Measurements from ENCODE around the gene TIGAR. TPM values are rescaled to one million over a fixed set of nuclear protein-coding genes. Genes with fewer than 3 reads are reported as not detected.
A peak's percentile ranks its signal among the peaks of the same experiment; 100 is the strongest.

Gene TIGAR, protein sequence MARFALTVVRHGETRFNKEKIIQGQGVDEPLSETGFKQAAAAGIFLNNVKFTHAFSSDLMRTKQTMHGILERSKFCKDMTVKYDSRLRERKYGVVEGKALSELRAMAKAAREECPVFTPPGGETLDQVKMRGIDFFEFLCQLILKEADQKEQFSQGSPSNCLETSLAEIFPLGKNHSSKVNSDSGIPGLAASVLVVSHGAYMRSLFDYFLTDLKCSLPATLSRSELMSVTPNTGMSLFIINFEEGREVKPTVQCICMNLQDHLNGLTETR
- total RNA-seq: 8.3 and 14.8 TPM in 2 replicates

DNA sequence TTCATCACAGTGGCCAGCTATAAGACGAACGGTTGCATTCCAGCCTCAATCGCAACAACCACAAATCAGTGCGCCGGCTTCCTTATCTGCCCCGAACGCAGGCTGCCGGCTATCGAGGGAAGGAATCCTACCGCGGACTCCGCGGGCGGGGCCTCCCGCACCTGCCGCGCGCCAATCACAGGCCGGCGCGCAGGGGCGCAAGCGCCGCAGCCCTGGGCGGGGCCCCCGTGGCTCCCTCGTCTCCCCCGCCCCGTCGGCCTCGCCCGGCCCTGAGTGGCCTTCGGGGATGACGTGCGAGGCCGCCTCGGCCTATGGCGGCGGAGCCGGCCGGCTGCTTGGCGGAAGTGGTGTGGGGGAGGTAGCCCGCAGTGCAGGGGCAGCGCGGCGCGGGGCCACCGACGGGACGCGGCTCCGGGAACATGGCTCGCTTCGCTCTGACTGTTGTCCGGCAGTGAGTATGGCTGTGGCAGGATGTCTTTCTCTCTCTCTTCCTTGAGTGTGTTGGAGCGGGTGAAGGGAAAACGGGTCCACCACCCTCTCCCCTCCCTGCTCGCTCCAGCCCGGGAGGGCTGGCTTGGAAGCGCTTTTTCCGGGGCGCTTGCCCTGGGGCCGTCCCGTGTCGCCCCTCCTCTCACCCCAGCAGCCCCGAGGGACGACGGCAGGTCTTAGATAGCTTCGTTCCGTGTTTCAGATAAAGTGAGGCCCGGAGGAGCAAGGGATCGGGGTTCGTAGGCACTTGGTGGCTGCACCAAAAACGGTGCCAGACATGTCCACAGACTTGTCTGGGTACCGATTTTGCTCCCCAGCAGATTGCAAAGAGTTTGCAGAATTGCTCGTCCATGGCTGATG is at the start of gene TIGAR:
TSS of gene TIGAR (plus strand) at position 361 of the 849 bp plus-strand sequence. CDS start at position 420, 59 bp downstream.
- DNase-seq (ENCODE audit: low read depth in 2 of 2): peak; percentile 96 to 98

DNA sequence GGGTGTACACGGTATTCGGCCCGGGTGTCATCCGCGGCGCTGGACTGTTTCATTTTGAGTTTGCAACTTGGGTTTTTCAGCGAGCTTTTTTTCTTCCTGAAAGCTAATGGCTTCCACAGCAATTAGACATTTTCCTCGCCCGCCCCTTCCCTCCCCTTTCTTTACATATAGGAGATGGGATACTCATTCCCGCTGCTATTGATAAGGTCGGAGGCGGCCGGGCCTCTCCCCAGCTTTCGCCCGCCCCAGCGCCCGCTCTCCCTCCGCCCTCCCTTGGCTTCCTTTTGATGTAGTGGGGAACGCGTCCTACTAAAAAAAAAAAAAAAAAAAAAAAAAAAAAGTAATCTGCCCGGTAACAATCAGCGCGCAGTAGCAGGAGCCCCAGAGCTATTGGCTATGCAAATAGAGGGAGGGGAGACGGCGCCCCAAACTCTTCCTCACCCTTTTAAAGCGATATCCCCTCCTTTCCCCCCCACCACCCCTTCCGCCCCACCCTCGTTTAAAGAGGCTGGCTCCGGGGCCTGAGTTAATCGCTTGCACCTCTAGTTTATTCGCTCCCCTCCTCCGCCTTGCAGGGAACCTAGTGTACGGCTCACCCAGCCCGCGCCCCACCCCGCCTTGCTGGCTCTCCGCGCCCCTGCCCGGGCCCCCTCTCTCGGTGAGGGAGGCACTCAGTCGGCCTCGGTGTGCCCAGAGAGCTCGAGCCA is 49.1 kb upstream of the TIGAR start:
- peak; percentile 75 to 78 for DNase-seq (ENCODE audit: low read depth in 2 of 2)

DNA sequence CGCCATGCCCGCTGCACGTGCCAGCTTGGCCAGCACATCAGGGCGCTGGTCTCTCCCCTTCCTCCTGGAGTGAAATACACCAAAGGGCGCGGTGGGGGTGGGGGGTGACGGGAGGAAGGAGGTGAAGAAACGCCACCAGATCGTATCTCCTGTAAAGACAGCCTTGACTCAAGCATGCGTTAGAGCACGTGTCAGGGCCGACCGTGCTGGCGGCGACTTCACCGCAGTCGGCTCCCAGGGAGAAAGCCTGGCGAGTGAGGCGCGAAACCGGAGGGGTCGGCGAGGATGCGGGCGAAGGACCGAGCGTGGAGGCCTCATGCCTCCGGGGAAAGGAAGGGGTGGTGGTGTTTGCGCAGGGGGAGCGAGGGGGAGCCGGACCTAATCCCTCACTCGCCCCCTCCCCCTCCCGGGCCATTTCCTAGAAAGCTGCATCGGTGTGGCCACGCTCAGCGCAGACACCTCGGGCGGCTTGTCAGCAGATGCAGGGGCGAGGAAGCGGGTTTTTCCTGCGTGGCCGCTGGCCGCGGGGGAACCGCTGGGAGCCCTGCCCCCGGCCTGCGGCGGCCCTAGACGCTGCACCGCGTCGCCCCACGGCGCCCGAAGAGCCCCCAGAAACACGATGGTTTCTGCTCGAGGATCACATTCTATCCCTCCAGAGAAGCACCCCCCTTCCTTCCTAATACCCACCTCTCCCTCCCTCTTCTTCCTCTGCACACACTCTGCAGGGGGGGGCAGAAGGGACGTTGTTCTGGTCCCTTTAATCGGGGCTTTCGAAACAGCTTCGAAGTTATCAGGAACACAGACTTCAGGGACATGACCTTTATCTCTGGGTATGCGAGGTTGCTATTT is 48.4 kb upstream of the TIGAR start:
- DNase-seq (ENCODE audit: low read depth in 2 of 2): peak; percentile 47 to 48

DNA sequence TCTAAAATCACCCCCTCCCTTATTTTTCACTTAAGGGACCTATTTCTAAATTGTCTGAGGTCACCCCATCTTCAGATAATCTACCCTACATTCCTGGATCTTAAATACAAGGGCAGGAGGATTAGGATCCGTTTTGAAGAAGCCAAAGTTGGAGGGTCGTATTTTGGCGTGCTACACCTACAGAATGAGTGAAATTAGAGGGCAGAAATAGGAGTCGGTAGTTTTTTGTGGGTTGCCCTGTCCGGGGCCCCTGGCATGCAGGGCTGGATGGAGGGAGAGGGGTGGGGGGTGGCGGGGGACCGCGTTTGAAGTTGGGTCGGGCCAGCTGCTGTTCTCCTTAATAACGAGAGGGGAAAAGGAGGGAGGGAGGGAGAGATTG is 47.8 kb upstream of the TIGAR start:
- no peak for DNase-seq (ENCODE audit: low read depth in 2 of 2)

DNA sequence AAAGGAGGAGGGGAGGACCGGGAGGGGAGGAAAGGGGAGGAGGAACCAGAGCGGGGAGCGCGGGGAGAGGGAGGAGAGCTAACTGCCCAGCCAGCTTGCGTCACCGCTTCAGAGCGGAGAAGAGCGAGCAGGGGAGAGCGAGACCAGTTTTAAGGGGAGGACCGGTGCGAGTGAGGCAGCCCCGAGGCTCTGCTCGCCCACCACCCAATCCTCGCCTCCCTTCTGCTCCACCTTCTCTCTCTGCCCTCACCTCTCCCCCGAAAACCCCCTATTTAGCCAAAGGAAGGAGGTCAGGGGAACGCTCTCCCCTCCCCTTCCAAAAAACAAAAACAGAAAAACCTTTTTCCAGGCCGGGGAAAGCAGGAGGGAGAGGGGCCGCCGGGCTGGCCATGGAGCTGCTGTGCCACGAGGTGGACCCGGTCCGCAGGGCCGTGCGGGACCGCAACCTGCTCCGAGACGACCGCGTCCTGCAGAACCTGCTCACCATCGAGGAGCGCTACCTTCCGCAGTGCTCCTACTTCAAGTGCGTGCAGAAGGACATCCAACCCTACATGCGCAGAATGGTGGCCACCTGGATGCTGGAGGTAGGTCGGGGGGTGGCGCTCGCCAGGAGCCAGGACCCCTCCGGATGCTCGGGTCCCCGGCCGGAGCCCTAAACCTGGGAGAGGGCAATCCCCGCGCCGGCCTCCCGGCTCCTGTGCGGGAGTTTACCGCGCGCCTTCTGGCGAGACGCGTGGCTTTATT is 47.2 kb upstream of the TIGAR start, which contains the start of gene CCND2:
TSS of gene CCND2 (plus strand) at position 111 of the 744 bp plus-strand sequence. CDS start at position 390, 279 bp downstream.
- peak; percentile 80 to 87 for DNase-seq (ENCODE audit: low read depth in 2 of 2)

DNA sequence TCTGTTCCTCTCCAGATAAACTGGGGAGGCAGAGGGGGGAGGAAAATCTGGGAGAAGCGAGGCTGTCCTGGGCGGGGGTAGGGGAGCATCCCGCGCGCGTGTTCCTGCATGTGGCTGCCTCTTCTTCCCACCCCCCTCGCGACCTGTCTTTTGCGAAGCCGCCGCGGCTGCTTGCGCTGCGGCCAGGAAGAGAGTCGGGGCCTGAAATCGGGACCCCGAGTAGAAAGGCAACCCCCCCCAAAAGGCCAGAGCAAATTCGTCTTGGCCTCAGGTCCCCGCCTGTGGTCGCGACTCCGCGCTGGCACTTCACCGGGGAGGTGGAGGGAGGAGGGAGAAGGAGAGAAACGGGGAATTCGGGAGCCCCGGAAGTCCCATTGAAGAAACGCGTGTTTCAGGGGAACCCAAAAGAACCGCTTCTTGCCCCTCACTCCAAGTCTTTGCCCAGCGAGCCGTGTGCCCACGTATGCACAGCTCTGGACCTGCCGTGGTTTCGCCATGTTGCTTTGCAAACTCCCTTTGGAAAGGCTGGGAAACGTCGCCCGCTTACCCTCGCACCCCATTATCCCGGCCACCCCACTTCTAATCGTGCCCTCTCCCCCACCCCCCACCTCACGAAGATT is 46.5 kb upstream of the TIGAR start:
- DNase-seq (ENCODE audit: low read depth in 2 of 2): peak; percentile 20 to 42

DNA sequence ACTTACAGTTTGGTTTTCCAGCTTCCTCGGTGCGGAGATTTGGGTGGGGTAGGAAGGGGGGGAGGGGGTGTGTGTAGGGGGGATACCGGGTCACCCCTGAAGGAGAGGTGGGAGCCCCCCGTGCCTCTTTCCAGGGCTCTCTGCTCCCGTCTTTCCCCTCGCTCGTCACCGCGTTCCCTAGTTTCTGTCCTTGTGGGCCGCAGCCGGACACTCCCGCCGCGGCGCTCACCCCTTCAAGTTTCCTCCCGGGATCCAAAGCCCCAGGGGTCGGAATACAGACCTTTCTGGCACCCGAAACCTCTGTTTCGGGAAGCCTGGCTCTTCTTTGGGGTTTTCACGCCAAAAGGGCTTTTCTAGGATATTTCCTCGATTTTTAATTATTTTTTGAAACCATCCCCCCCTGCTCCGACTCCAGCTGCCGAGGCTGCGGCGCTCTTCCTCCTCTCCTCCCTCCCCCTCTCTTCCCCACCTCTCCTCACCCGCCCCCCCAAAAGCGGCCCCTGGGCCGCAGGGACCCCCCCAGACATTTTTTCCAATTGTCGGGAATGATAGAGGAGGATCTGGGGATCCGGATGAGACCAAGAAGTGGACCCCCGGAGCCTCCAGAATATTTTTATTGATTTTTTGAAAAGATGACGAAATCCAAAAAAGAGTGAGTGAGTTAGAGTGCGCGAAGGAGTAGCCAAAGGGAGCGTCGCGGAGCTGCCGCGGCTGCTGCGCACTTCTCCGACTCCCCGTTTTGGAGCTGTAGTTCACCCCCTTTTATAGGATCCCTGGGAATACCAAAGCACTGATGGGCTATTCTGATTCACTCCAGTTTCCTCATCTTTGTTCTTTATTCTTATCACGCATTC is 45.8 kb upstream of the TIGAR start:
- DNase-seq (ENCODE audit: low read depth in 2 of 2): peak; percentile 18 to 20

DNA sequence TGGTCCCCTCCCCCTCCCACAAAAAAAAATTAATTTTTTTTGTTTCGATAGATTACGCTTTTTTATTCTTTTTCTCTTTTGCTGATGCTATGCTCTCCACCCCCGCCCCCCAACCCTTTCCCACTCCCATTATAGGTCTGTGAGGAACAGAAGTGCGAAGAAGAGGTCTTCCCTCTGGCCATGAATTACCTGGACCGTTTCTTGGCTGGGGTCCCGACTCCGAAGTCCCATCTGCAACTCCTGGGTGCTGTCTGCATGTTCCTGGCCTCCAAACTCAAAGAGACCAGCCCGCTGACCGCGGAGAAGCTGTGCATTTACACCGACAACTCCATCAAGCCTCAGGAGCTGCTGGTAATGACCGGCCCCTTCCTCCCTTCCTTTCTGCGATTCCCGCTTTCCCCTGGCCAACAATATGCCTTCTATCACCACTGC is 45.1 kb upstream of the TIGAR start:
- DNase-seq (ENCODE audit: low read depth in 2 of 2): peak in 1 of 2 donors; percentile 16

DNA sequence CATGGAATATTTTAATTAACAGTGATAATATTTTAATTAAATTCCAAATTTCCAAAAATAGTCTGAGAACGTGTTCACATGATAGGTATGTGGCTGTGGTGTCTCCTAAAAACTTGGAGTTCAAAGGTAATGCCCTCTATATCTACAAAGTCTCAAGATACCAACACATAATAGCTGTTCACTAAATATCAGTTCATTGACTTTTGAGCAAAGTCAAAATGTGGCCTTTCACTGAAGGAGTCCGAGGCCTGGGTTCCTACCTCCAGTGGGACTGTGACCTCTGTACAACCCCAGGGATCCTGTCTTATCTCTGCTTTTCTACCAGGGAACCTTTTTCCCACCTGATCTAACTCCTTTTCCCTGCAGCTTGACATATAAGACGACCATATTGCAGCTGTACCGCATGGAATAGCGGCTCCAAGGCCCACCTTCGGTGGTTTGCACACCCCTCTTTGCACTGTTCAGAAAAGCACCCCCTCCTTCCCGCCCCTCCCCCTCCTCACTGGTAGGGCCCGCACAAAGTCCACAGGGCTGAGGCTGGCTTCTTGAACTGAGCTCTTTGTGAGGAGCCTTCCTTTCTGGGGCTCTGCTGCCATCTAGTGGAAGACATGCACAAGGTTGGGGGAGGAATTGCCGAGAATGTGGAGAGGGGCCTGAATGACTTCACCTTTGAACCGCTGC is 44.3 kb upstream of the TIGAR start:
- DNase-seq (ENCODE audit: low read depth in 2 of 2): peak; percentile 90 to 92

DNA sequence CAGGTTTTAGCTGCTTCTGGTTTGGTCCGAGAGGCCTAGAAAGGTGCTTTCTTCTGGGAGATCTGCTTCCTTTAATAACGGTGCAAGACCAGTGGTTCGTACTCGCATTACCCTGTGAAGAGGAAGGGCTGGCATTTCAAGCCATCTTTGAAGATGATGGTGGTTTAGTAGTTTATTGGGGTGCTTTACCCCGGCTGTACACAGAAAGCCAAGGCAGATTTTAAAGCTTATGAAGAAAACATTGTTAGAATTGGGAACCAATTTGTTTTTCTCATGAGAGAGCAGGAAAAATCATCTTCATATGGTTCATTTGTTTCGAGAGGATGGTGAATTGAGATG is 43.8 kb upstream of the TIGAR start:
- no peak for DNase-seq (ENCODE audit: low read depth in 2 of 2)

DNA sequence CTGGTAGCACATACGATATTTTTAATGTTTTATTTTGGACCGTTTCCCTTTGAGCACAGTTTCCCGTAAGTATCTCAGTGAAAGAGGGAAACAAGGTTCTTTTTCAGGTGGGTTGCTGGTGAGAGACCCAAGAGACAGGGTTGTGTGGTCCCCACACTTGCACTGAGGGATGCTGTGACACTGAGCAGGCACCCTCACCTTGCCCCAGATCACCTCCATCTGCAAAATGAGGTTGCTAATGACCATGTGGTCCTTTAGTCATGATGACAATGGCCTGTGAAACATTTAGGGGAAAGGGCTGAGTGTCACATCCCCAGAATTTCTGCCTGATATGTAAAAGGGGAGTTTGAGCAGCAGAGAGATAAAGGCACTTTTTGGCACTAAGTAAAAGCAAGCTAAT is 43.2 kb upstream of the TIGAR start:
- DNase-seq (ENCODE audit: low read depth in 2 of 2): no peak

DNA sequence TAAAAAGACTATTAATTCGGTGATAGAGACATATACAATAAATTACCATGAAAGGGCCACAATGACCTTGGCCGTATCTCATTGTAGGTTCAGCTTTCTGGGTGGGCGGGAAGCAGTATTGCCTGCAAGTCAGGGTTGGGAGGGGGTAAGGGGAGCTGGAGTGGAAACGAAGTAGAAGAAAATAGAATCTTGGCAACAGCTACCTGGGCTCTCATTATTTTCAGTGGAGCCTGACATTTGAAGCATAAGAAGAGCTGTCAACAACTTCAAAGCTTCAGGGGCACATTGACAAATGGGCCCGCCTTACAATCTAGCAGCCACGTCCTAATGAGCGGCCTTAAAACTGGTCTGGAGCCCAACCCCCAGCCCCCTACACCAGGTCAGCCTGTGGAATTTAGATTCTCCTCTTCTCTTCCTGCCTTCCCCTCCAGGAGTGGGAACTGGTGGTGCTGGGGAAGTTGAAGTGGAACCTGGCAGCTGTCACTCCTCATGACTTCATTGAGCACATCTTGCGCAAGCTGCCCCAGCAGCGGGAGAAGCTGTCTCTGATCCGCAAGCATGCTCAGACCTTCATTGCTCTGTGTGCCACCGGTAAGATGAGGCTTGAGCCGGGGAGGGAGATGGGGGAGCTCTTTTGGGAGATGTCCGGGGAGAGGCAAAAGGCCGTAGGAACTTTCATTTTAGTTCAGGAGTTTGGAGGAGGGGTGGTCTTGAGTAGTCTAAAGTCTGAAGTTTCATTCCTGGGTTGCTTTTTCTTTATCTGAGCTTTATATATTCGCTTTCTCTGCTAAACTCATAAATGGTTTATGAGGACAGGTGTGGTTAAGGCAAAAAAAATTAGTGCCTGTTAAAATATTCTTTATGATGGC is 42.5 kb upstream of the TIGAR start:
- no peak for DNase-seq (ENCODE audit: low read depth in 2 of 2)

DNA sequence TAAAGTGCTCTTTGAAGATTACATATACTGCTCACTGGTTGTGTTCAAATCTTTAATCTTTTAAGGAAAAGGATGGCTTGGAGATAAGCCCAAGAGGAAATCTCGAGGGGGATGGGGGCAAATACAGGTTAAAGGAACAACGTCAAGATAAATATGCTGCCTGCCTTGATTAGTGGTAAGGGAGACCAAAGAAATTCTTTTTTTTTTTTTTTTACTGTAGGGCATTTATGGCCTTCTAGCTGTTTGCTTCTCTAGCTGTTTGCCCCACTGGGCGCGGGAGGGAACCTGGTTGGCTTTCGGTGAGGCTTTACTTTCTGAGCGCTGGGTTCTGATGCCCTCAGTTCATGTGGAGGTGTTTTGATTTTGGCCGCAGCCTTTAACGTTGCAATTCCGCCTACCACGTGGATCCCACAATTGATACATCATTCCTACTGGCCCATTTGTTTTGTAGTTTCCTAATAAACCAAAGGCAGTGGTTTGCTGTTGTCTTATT is 41.8 kb upstream of the TIGAR start:
- DNase-seq (ENCODE audit: low read depth in 2 of 2): no peak

DNA sequence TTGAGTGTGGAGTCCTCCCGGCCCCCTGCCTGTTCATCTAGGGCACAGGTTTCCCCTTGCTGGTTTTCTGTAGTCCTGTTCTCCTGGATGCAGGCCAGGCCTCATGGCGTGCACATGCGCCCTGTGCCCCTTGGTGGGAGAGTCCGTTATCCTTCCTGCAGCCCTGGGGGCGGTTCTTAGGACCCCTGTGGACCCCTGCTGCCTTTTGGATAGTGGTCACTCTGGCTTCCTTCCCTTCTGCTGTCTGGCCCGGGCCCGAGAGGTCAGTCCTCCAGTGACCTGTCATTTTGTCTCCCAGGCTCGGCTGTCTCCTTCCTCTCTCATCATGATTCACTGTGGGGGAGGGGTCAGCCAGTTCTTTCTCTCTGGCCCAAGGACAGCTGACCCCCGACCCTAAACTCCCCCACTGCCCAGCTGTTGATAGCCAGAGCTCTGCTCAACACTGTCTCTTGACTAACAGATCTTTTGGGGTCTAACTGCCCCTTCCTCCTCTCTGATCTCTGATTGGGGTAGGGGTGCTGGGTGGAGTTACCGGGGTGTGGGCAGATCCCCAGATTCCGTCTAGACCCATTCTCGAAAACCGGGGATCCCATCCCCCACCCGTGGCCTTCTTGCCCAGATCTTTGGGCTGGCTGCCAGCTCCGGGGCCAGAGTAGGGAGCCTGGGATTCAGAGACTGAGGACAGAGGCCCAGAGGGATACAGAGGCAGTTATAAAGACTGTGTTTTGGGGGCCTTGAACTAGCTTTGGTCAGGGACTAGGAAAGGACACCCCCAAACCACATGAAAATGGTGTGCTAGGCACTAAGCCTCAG is 40.5 kb upstream of the TIGAR start:
- peak in 1 of 2 donors; percentile 26 for DNase-seq (ENCODE audit: low read depth in 2 of 2)

DNA sequence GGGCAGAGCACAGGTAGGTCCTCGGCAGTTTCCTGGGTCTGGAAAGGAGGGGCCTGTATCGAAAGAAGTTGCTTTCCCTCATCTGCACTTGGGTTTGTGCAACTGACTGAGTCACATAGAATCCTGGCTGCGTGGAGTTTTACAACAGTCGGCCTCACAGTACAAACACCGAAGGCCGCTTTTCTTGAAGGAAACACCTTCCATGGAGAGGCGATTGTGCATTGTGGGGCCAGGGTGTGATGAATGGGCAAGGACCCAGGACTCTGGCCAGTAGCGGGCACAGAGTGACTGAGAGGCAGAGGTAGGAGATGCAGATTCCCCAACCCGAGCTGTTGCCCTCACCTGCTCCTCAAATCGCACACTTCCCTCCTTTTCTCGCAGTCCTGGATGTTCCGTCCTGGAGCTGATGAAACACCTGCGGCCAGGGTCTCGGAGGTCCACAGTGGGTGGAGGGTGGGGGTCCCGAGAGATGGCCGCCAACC is 39.8 kb upstream of the TIGAR start:
- DNase-seq (ENCODE audit: low read depth in 2 of 2): no peak

Data from lung microvascular endothelial cell (primary cell).